ENCODE measurements around the gene POLQ. TPM values are rescaled to one million over a fixed set of nuclear protein-coding genes. Genes with fewer than 3 reads are reported as not detected.

The POLQ gene
- total and polyA plus RNA-seq, 2 of the 8 experiments (the other 6 are each of a cell fraction or from before 2014, with no cell fraction given) = 3.6 to 15.3 TPM

DNA sequence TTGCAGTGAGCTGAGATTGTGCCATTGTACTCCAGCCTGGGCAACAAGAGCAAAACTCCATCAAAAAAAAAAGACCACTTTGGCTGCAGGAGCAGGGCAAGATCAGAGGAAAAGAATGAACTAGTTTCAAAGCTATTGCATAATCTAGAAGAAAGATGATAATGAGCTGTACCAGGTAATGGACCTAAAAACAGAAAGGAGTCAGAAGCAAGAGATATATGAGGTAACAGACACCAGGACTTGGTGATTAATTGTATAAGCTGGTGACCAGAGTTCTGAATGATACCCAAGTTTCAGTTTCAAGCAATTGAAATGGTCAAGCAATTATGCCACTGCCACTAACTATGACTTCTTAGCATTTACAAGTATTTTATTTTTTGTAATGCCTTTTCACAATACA lies 2.9 kb downstream of the POLQ start:
- H3K14ac ChIP-seq (ENCODE audit: insufficient read length) = no peak overlapping the region
- H2BK120ac ChIP-seq (replicated peaks; ENCODE audit: low read depth, low read length) = no peak overlapping the region
- no peak overlapping the region for H2BK12ac ChIP-seq (ENCODE audit: low read depth, low read length)
- H3K18ac ChIP-seq (ENCODE audit: extremely low read depth, low read length) = no peak overlapping the region
- H3K4me1 ChIP-seq (replicated peaks in 1 of 4; ENCODE audit: control insufficient read depth in 3 of 4, insufficient read depth in 4 of 4, low read length in 3 of 4) = 0 out of 7 replicates have a peak, but pooled peaks cover 0 to 2% (median 0%) of the 10 kb centered on the region in 4 experiments
- H3K9ac ChIP-seq (replicated peaks in 1 of 4; ENCODE audit: extremely low read depth in 1 of 4, low read depth in 3 of 4, low read length in 3 of 4) = no peak overlapping the region
- peaks cover 0 to 3% of the 10 kb centered on the region in 2 experiments for H4K20me1 ChIP-seq (replicated peaks in 1 of 2; ENCODE audit: control insufficient read depth in 1 of 2, insufficient read depth in 2 of 2, low read length in 2 of 2)
- H3K79me2 ChIP-seq (ENCODE audit: control insufficient read depth in 1 of 2, insufficient read depth in 2 of 2, low read length in 2 of 2) = peaks cover 4 to 34% of the 10 kb centered on the region in 2 experiments
- ChIA-PET POLR2A (ENCODE audit: partially characterized antibody) (interaction anchor here (0.6 kb wide), 1 partner anchor 638 kb away, joined by 4 read pairs; no protein-coding TSS in a partner anchor), CTCF (ENCODE audit: partially characterized antibody) (interaction anchor here (1.1 kb wide), 1 partner anchor 14 kb away, joined by 4 read pairs; no protein-coding TSS in a partner anchor)
- no peak overlapping the region for H4K5ac ChIP-seq (ENCODE audit: insufficient read length, low read depth, low read length)
- no peak overlapping the region for H3K4ac ChIP-seq (replicated peaks; ENCODE audit: insufficient read length, low read depth, low read length)
- H3K4me3 ChIP-seq (ENCODE audit: extremely low read depth in 1 of 4, insufficient read depth in 2 of 4, low read depth in 3 of 4, low read length in 4 of 4) = no peak overlapping the region
- H3K36me3 ChIP-seq (ENCODE audit: control insufficient read depth in 2 of 4, insufficient read depth in 4 of 4, low read length in 3 of 4) = peaks cover 7 to 36% (median 14%) of the 10 kb centered on the region in 4 experiments; a peak in 7 of 8 replicates
- DNase-seq (ENCODE audit: low read depth in 1 of 2, low spot score in 2 of 2) (no peak), FAIRE-seq (no peak)
- H3K27me3 ChIP-seq (replicated peaks in 1 of 4; ENCODE audit: control insufficient read depth in 3 of 4, extremely low read depth in 1 of 4, insufficient read depth in 3 of 4, low read length in 3 of 4) = no peaks in the 10 kb centered on the region
- H2AFZ ChIP-seq (ENCODE audit: low read length) = no peak overlapping the region
- H3K23ac ChIP-seq (ENCODE audit: insufficient read length) = no peak overlapping the region
- no peak overlapping the region for H3K4me2 ChIP-seq (ENCODE audit: insufficient read depth in 1 of 2, low read depth in 2 of 2, low read length in 2 of 2)
- peaks cover 7% of the 10 kb centered on the region for H3K23me2 ChIP-seq (ENCODE audit: low read depth, low read length)
- no peak overlapping the region for H2AK5ac ChIP-seq (ENCODE audit: low read depth, low read length)
- H3K56ac ChIP-seq (replicated peaks; ENCODE audit: insufficient read length, low read depth, low read length) = no peak overlapping the region
- H3K9me3 ChIP-seq (ENCODE audit: insufficient read depth in 2 of 2, low read depth in 1 of 2, low read length in 1 of 2) = no peaks in the 10 kb centered on the region
- H2BK15ac ChIP-seq (ENCODE audit: low read length) = no peak overlapping the region
- no peak overlapping the region for H3K27ac ChIP-seq (ENCODE audit: low read depth, low read length)
- no peak overlapping the region for H4K91ac ChIP-seq (replicated peaks; ENCODE audit: insufficient read length, low read length)
- H3K79me1 ChIP-seq (ENCODE audit: low read depth, low read length) = no peaks in the 10 kb centered on the region
- H2BK20ac ChIP-seq (ENCODE audit: low read length) = no peak overlapping the region
- no peak overlapping the region for H4K8ac ChIP-seq (ENCODE audit: extremely low read depth, insufficient read depth, low read length)
- no peak overlapping the region for H2BK5ac ChIP-seq (ENCODE audit: low read depth, low read length)
- no peak for TF ChIP-seq POU5F1 (IDR thresholded peaks at IDR 0.05; ENCODE audit: low read depth, low read length)
- TF ChIP-seq, protein P1, sequence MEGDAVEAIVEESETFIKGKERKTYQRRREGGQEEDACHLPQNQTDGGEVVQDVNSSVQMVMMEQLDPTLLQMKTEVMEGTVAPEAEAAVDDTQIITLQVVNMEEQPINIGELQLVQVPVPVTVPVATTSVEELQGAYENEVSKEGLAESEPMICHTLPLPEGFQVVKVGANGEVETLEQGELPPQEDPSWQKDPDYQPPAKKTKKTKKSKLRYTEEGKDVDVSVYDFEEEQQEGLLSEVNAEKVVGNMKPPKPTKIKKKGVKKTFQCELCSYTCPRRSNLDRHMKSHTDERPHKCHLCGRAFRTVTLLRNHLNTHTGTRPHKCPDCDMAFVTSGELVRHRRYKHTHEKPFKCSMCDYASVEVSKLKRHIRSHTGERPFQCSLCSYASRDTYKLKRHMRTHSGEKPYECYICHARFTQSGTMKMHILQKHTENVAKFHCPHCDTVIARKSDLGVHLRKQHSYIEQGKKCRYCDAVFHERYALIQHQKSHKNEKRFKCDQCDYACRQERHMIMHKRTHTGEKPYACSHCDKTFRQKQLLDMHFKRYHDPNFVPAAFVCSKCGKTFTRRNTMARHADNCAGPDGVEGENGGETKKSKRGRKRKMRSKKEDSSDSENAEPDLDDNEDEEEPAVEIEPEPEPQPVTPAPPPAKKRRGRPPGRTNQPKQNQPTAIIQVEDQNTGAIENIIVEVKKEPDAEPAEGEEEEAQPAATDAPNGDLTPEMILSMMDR (IDR thresholded peaks at IDR 0.05; ENCODE audit: control extremely low read depth in 1 of 3, insufficient read depth in 1 of 3, low read depth in 1 of 3, low read length in 3 of 3) = no peak
- TF ChIP-seq SRF (IDR thresholded peaks at IDR 0.05; ENCODE audit: low read depth, low read length) = no peak
- TF ChIP-seq TCF12 (IDR thresholded peaks at IDR 0.05; ENCODE audit: low read depth, low read length) = no peak
- no peak for TF ChIP-seq CTBP2 (IDR thresholded peaks at IDR 0.05; ENCODE audit: borderline replicate concordance, insufficient read depth, insufficient read length, low read length)
- TF ChIP-seq SIN3A (conservative IDR thresholded peaks at IDR 0.05 in 1 of 2, IDR thresholded peaks at IDR 0.05 in 1 of 2; ENCODE audit: low read depth in 1 of 2, low read length in 2 of 2) = no peak
